ENCODE data around the gene CWC27. TPM values are rescaled to one million over a fixed set of nuclear protein-coding genes. Genes with fewer than 3 reads are reported as not detected.

The CWC27 gene
- total and polyA plus RNA-seq, 10 donors, result 11.1 to 22.1 (median 15.9) TPM

DNA sequence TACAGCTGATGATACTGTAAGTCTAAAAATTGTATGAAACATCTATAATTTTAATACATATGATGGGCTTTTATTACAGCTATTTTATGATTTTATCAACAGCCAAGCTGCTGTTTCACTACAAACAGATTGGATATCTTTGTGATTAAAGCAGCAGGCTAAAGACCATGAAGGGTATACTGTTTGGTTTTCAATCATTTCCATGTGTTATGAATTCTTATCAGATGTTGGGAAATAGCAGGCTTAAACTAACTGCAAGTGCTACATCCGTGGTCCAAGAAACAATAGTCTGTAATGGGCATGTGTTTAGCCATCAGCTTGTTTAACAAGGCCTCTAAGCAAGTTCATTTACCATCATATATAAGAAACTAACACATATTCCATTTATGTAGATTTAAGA lies 107.5 kb downstream of the CWC27 start:
- Histone ChIP-seq H3K27me3 (replicated peaks in 1 of 7) (no peaks in the 10 kb centered on the region), H3K9me3 (no peaks in the 10 kb centered on the region), H3K36me3 (no peaks in the 10 kb centered on the region), H3K4me3 (no peak overlapping the region), H3K4me1 (no peaks in the 10 kb centered on the region), H3K27ac (no peak overlapping the region)
- TF ChIP-seq POLR2A (IDR thresholded peaks at IDR 0.05) (no peak), POLR2AphosphoS5 (IDR thresholded peaks at IDR 0.05) (no peak)
- TF ChIP-seq, protein P1, sequence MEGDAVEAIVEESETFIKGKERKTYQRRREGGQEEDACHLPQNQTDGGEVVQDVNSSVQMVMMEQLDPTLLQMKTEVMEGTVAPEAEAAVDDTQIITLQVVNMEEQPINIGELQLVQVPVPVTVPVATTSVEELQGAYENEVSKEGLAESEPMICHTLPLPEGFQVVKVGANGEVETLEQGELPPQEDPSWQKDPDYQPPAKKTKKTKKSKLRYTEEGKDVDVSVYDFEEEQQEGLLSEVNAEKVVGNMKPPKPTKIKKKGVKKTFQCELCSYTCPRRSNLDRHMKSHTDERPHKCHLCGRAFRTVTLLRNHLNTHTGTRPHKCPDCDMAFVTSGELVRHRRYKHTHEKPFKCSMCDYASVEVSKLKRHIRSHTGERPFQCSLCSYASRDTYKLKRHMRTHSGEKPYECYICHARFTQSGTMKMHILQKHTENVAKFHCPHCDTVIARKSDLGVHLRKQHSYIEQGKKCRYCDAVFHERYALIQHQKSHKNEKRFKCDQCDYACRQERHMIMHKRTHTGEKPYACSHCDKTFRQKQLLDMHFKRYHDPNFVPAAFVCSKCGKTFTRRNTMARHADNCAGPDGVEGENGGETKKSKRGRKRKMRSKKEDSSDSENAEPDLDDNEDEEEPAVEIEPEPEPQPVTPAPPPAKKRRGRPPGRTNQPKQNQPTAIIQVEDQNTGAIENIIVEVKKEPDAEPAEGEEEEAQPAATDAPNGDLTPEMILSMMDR (IDR thresholded peaks at IDR 0.05 in 8 of 11, conservative IDR thresholded peaks at IDR 0.05 in 3 of 11), result no peak
- intact Hi-C loops (cut with DNase I; ENCODE audit: low total_unique reads), result no loop called here
- DNase-seq, result no peak
- WGBS, 5 donors, result 68 to 86% (median 83%) methylated on average over 1 of the region's 1 CpG

DNA sequence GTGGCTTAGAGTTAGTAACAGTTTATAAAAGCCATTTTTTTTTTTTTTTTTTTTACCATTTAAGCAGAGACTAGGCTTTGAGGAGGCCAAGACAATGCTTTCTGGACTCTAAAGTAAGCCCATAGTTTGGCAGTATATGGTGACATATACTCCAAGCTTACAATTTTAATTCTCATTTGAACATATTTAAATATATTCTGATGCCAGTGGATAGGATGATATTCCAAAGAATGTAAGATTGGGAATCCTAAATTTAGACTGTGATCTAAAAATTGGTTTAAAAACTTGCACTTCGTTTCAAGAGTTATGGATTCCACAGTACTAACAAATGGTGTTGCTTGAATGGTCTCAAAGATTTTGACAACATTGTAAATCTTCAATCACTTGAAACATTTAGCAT lies 112.1 kb downstream of the CWC27 start:
- TF ChIP-seq POLR2AphosphoS5 (IDR thresholded peaks at IDR 0.05), result no peak
- no peak for TF ChIP-seq POLR2A (IDR thresholded peaks at IDR 0.05)
- TF ChIP-seq, protein P1 (IDR thresholded peaks at IDR 0.05 in 8 of 11, conservative IDR thresholded peaks at IDR 0.05 in 3 of 11), result no peak
- intact Hi-C loops (cut with DNase I; ENCODE audit: low total_unique reads), result no loop called here
- 93 to 100% (median 95%) methylated on average over 1 of the region's 1 CpG for WGBS, 5 donors

DNA sequence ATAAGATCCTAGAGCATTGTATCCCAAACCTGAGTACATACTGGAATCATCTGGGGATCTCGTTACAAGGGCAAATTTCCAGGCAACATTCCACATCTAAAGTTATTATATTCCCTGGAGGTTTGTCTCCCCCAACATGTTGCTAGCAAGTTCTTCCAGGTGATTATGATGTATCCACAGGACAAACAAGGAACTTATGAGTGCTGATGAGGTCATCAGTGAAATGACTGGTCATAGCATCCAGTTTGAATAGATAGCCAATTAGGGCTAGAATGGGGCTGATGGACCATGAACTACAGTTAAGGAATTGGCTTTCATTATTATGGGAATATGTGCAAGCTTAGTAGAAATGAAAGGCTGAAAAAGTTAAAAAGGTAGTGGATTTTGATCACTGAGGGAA lies 115.2 kb downstream of the CWC27 start:
- no peaks in the 10 kb centered on the region for H3K4me1 ChIP-seq
- DNase-seq, result no peak
- no peak overlapping the region for H3K27ac ChIP-seq
- WGBS, 5 donors, result 87 to 97% (median 90%) methylated on average over 1 of the region's 1 CpG
- no peaks in the 10 kb centered on the region for H3K27me3 ChIP-seq (replicated peaks in 1 of 7)
- H3K4me3 ChIP-seq, result no peak overlapping the region
- H3K9me3 ChIP-seq, result no peaks in the 10 kb centered on the region
- intact Hi-C loops (cut with DNase I; ENCODE audit: low total_unique reads), result no loop called here
- no peak for TF ChIP-seq POLR2AphosphoS5 (IDR thresholded peaks at IDR 0.05)
- TF ChIP-seq, protein P1 (IDR thresholded peaks at IDR 0.05 in 8 of 11, conservative IDR thresholded peaks at IDR 0.05 in 3 of 11), result no peak
- no peak for TF ChIP-seq POLR2A (IDR thresholded peaks at IDR 0.05)
- H3K36me3 ChIP-seq, result no peaks in the 10 kb centered on the region

More for the DNA sequence above, 112.1 kb downstream of the CWC27 start:
- no peak for DNase-seq
- Histone ChIP-seq H3K9me3 (no peaks in the 10 kb centered on the region), H3K27ac (no peak overlapping the region), H3K27me3 (replicated peaks in 1 of 7) (no peaks in the 10 kb centered on the region), H3K4me1 (no peaks in the 10 kb centered on the region), H3K36me3 (no peaks in the 10 kb centered on the region), H3K4me3 (no peak overlapping the region)

DNA sequence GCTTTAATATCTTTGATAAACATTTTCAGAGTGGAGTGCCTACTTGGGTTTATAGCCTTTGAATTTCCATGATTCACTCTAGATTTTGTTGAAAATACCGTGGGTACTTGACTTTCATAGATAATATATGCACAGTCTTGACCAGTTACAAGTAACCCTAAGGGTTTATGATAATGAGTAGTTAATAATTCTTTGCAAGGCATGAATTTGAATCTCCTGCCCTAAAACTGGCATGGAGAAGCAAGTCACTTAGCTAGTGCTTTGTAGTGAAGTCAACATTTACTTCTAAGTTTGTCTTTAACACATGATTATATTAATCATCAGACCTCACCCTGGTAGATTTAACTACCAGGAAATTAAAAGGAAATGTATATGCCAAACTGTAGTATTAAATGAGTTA lies 115.8 kb downstream of the CWC27 start:
- Histone ChIP-seq H3K36me3 (no peaks in the 10 kb centered on the region), H3K27ac (no peak overlapping the region), H3K9me3 (no peaks in the 10 kb centered on the region), H3K27me3 (replicated peaks in 1 of 7) (no peaks in the 10 kb centered on the region), H3K4me1 (no peaks in the 10 kb centered on the region), H3K4me3 (no peak overlapping the region)
- intact Hi-C loops (cut with DNase I; ENCODE audit: low total_unique reads), result no loop called here
- DNase-seq, result no peak
- TF ChIP-seq POLR2AphosphoS5 (IDR thresholded peaks at IDR 0.05) (no peak), POLR2A (IDR thresholded peaks at IDR 0.05) (no peak)
- TF ChIP-seq, protein P1 (IDR thresholded peaks at IDR 0.05 in 8 of 11, conservative IDR thresholded peaks at IDR 0.05 in 3 of 11), result no peak
- WGBS, 5 donors, result 91 to 99% (median 95%) methylated on average over 1 of the region's 1 CpG

All from spleen (tissue), 11 donors.